Smooth muscle cell (in vitro differentiated cells): Measurements from ENCODE around the gene SNAI1. TPM values are rescaled to one million over a fixed set of nuclear protein-coding genes. Genes with fewer than 3 reads are reported as not detected.
"Not testable (repeated sequence)": the region's sequence is repeated elsewhere in the genome, so short reads cannot be mapped to it uniquely, and the experiment has no call there.

ENCODE experiments used
- DNase-seq: peaks from one replicate; lab custom pipeline; 2025; ENCODE audit not compliant: unreplicated experiment; lab: John Stamatoyannopoulos, UW
- H2AFZ ChIP-seq: fragments of 200-600 bp; sonication (generic); 2 replicates; pipeline ENCODE4 v1.6.0; 2016; ENCODE audit warnings: antibody characterized with exemption, low read depth, mild to moderate bottlenecking
- H3F3A ChIP-seq: fragments of 200-600 bp; sonication (generic); 2 replicates; pipeline ENCODE4 v1.6.0; 2017; ENCODE audit warnings: antibody characterized with exemption, low read depth
- H3K27ac ChIP-seq: fragments of 200-600 bp; sonication (generic); 2 replicates; pipeline ENCODE4 v1.5.1; 2016; ENCODE audit warnings: low read depth, mild to moderate bottlenecking
- H3K27me3 ChIP-seq: fragments of 200-600 bp; sonication (generic); 2 replicates; pipeline ENCODE4 v1.6.1; 2016; ENCODE audit warnings: low read depth, mild to moderate bottlenecking
- H3K36me3 ChIP-seq: fragments of 200-600 bp; sonication (generic); 2 replicates; pipeline ENCODE4 v1.5.1; 2016; ENCODE audit warnings: low read depth
- H3K4me1 ChIP-seq: fragments of 200-600 bp; sonication (generic); 2 replicates; pipeline ENCODE4 v1.5.1; 2016; ENCODE audit warnings: low read depth
- H3K4me2 ChIP-seq: fragments of 200-600 bp; sonication (generic); 2 replicates; pipeline ENCODE4 v1.6.0; 2016; ENCODE audit warnings: mild to moderate bottlenecking
- H3K4me3 ChIP-seq: fragments of 200-600 bp; sonication (generic); 2 replicates; pipeline ENCODE4 v1.5.1; 2016; ENCODE audit warnings: mild to moderate bottlenecking
- H3K79me2 ChIP-seq: fragments of 200-600 bp; sonication (generic); 2 replicates; pipeline ENCODE4 v1.6.0; 2016; ENCODE audit warnings: low read depth, mild to moderate bottlenecking
- H3K9ac ChIP-seq: fragments of 200-600 bp; sonication (generic); 2 replicates; pipeline ENCODE4 v1.6.0; 2016; ENCODE audit warnings: low read depth
- H3K9me3 ChIP-seq: fragments of 200-600 bp; sonication (generic); replicated peaks from 2 replicates; pipeline ENCODE4 v1.5.1; 2016; ENCODE audit warnings: low read depth
- H4K20me1 ChIP-seq: fragments of 200-600 bp; sonication (generic); 2 replicates; pipeline ENCODE4 v1.6.0; 2016; ENCODE audit warnings: low read depth
- CTCF ChIP-seq: fragments of 200-600 bp; sonication (generic); IDR thresholded peaks from 2 replicates; pipeline ENCODE4 v1.5.1; 2017; ENCODE audit warnings: borderline replicate concordance, mild to moderate bottlenecking, antibody characterized with exemption; ENCODE audit not compliant: insufficient read depth, poor library complexity, severe bottlenecking
- WGBS: methylation state at CpG from one replicate; pipeline ENCODE4 v1.1.7; 2016; ENCODE audit warnings: low lambda C conversion rate; 5-methylcytosine and 5-hydroxymethylcytosine counted together
- polyA plus RNA-seq: library from polyadenylated mRNA; unstranded; fragments of >200 nt; fragmentation: Nextera tagmentation; extraction: Ambion mirVana; gene quantifications from 2 replicates; pipeline ENCODE4 v1.2.1, GENCODE V29; 2016
- total RNA-seq: library from RNA; depleted of rRNA; stranded (reverse); fragments of >200 nt; gene quantifications from 2 replicates; pipeline ENCODE4 v1.2.3, GENCODE V29; 2014

Gene SNAI1
- total and polyA plus RNA-seq, 2 experiments from 2014 or later = 3.7 to 20.7 TPM

DNA sequence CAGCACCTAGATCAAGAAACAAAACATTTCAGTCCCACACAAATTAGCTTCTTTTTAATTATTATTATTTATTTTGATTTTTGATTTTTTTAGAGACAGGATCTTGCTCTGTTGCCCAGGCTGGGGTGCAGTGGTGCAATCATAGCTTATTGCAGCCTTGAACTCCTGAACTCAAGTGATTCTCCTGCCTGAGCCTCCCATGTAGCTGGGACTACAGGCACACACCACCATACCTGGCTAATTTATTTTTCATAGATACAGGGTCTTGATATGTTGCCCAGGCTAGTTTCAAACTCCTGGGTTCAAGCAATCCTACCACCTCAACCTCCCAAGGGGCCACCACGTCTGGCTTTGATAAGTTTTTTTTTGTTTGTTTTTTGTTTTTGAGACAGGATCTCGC, 24.6 kb downstream of the SNAI1 start:
- Histone ChIP-seq H3K9me3 (no peaks in the 10 kb centered on the region), H3K79me2 (no peaks in the 10 kb centered on the region), H3K9ac (no peak overlapping the region), H3K4me1 (peaks cover 5% of the 10 kb centered on the region), H3K4me2 (no peak overlapping the region), H3K36me3 (no peaks in the 10 kb centered on the region), H3K27me3 (no peaks in the 10 kb centered on the region), H4K20me1 (no peaks in the 10 kb centered on the region), H3K4me3 (no peak overlapping the region), H3K27ac (no peak overlapping the region), H3F3A (no peaks in the 10 kb centered on the region), H2AFZ (no peak overlapping the region)
- no peak for DNase-seq
- TF ChIP-seq CTCF = no peak
- WGBS = 96% methylated on average over 2 of the region's 2 CpGs

- no peaks in the 10 kb centered on the region for H3K9me3 ChIP-seq
- H3K4me2 ChIP-seq = no peak overlapping the region
- H3F3A ChIP-seq = no peaks in the 10 kb centered on the region
- H3K27me3 ChIP-seq = no peaks in the 10 kb centered on the region
- H3K36me3 ChIP-seq = no peaks in the 10 kb centered on the region
- no peak overlapping the region for H3K9ac ChIP-seq
- no peak for DNase-seq
- H3K4me3 ChIP-seq = no peak overlapping the region
- no peaks in the 10 kb centered on the region for H3K79me2 ChIP-seq
- no peak overlapping the region for H2AFZ ChIP-seq
- TF ChIP-seq CTCF = no peak
- H3K27ac ChIP-seq = no peak overlapping the region
- WGBS = 94% methylated on average over 3 of the region's 3 CpGs
- no peaks in the 10 kb centered on the region for H4K20me1 ChIP-seq
- peaks cover 5% of the 10 kb centered on the region for H3K4me1 ChIP-seq
These were observed 25.2 kb downstream of the SNAI1 start for GRCh38 chr20:50008007-50008406.

DNA sequence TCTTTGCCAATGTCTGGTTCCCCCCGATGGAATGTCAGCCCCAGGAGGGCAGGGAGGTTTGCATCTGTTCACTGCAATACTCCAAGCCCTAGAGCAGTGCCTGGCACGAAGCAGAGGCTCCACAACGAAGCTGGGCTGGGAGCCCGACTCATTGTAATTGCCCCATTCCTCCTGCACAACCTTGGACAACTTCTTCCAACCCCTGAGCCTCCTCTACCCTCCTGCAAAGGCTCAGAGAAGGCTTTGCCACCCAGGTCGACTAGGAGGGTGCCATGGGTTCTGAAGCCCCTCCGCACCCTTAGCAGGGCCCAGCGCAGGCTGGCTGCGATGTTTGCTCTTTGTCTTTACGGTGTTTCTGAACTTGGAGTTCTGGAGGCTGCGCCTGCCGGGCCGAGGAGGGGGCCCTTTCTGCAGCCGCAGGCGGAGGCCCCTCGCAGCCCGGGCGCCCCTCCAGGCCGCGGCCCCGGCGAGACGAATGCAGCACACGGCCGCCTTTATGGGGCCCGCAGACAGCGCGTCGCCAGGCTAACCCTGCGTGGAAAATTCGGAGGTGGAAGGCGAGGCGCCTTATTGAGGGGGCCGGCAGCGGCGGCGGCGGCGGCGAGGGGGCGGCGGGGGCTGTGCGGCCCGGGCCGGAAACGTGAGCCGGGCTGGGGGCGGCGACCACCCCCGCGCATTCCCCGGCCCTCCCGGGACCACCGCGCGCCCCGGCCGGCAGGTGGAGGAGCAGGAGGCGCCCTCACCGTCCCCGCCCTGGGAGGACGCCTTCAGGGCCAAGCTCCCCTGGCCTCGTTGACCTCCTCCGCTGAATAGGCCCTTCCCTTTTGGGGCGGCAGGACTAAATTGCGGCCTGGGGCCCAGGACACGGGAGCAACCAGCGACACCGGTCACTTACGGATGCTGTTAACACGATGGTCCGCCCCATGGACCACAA, 27.0 kb downstream of the SNAI1 start:
- no peak overlapping the region for H3K9ac ChIP-seq
- H3K4me2 ChIP-seq = peak overlapping the region; percentile 82
- peak overlapping the region; percentile 82 for H2AFZ ChIP-seq

GRCh38 chr20:50011597-50011996, 28.8 kb downstream of the SNAI1 start:
- H2AFZ ChIP-seq, H3K9ac ChIP-seq, H3K79me2 ChIP-seq, H3K36me3 ChIP-seq, H3K4me2 ChIP-seq, H3K27ac ChIP-seq, H3K27me3 ChIP-seq, H4K20me1 ChIP-seq, H3F3A ChIP-seq, H3K9me3 ChIP-seq, DNase-seq, H3K4me3 ChIP-seq: not testable (repeated sequence)
- H3K4me1 ChIP-seq = peaks cover 13% of the 10 kb centered on the region
- 96% methylated on average over 2 of the region's 3 CpGs for WGBS

More for the DNA sequence above, 27.0 kb downstream of the SNAI1 start:
- no peaks in the 10 kb centered on the region for H4K20me1 ChIP-seq
- peak overlapping the region; percentile 32 for H3K4me3 ChIP-seq
- H3K27me3 ChIP-seq = no peaks in the 10 kb centered on the region
- DNase-seq = no peak
- no peak for TF ChIP-seq CTCF
- WGBS = 18% methylated on average over 48 of the region's 71 CpGs
- H3K9me3 ChIP-seq = no peaks in the 10 kb centered on the region
- no peaks in the 10 kb centered on the region for H3F3A ChIP-seq
- peaks cover 8% of the 10 kb centered on the region for H3K4me1 ChIP-seq
- no peaks in the 10 kb centered on the region for H3K79me2 ChIP-seq
- no peak overlapping the region for H3K27ac ChIP-seq
- no peaks in the 10 kb centered on the region for H3K36me3 ChIP-seq
